Natural killer cell treated with Interleukin-12 subunit alpha and Interleukin-12 subunit beta and Interleukin-15 and Interleukin-18, amount 100 ng/mL, for 72 hours (primary cell): ENCODE measurements around the gene ITGAX. TPM values are rescaled to one million over a fixed set of nuclear protein-coding genes. Genes with fewer than 3 reads are reported as not detected.

Experiments used
- ATAC-seq, 2 donors: fragments of 150-1000 bp; cut with Tn5 transposase in 1 of 2; sonication (Bioruptor Pico), chemical (Tn5 transposase) in 1 of 2; 2 replicates each; pipeline ENCODE4 v1.10.0; 2021
- DNase-seq: peaks from one replicate; pipeline ENCODE4 v3.0.0; 2022; ENCODE audit warnings: low spot score
- H3K27ac Mint-ChIP-seq, 2 donors: 1 replicate in 1 of 2; 2 replicates in 1 of 2; pipeline ENCODE4 v1.8.0; 2022; ENCODE audit warnings: mixed read lengths in 2 of 2, mild to moderate bottlenecking in 1 of 2, moderate library complexity in 1 of 2
- H3K27me3 Mint-ChIP-seq, 2 donors: 1 replicate in 1 of 2; 2 replicates in 1 of 2; pipeline ENCODE4 v1.8.0; 2022; ENCODE audit warnings: mixed read lengths in 2 of 2
- H3K36me3 Mint-ChIP-seq: one replicate; pipeline ENCODE4 v1.8.0; 2022; ENCODE audit warnings: mixed read lengths
- H3K4me1 Mint-ChIP-seq, 2 donors: 1 replicate in 1 of 2; 2 replicates in 1 of 2; pipeline ENCODE4 v1.8.0; 2022; ENCODE audit warnings: low read depth in 2 of 2, mixed read lengths in 2 of 2, mild to moderate bottlenecking in 1 of 2
- H3K4me3 Mint-ChIP-seq: one replicate; pipeline ENCODE4 v1.8.0; 2022; ENCODE audit warnings: mixed read lengths
- H3K9me3 Mint-ChIP-seq: 2 replicates; pipeline ENCODE4 v1.8.0; 2022; ENCODE audit warnings: mixed read lengths
- total RNA-seq, 2 donors: library from RNA; stranded (reverse); gene quantifications; one replicate each; pipeline ENCODE4 v1.2.3, GENCODE V29; 2022

Gene ITGAX
- total RNA-seq, 2 donors from 2014 or later = 62.1 to 124 TPM

DNA sequence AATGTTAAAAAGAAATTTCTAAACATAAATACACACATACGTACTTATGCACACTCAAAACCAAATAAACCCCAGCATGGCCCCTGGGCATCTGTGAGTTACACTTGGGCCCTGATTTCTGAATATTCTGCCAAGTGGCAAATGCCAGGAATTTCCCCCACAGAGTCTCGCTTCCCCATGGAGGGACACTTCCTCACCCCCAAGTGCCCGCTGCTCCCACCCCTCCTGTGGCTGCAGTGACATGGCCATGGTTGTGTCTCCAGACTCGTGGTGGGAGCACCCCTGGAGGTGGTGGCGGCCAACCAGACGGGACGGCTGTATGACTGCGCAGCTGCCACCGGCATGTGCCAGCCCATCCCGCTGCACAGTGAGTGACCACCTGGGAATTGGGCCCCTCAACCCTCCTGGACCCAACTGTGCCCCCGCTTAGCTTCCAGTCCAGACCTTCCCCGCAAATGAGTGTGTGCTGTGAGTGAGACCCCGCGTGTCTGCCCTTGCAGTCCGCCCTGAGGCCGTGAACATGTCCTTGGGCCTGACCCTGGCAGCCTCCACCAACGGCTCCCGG, 42.2 kb downstream of the ITGAX start:
- Mint-ChIP-seq H3K36me3 (peaks cover 6% of the 10 kb centered on the region), H3K27ac (no peak overlapping the region), H3K4me3 (no peak overlapping the region), H3K27me3 (no peaks in the 10 kb centered on the region), H3K9me3 (peaks cover 4% of the 10 kb centered on the region), H3K4me1 (peaks cover 20 to 25% of the 10 kb centered on the region in 2 donors)
- no peak for DNase-seq
- no peak for ATAC-seq

DNA sequence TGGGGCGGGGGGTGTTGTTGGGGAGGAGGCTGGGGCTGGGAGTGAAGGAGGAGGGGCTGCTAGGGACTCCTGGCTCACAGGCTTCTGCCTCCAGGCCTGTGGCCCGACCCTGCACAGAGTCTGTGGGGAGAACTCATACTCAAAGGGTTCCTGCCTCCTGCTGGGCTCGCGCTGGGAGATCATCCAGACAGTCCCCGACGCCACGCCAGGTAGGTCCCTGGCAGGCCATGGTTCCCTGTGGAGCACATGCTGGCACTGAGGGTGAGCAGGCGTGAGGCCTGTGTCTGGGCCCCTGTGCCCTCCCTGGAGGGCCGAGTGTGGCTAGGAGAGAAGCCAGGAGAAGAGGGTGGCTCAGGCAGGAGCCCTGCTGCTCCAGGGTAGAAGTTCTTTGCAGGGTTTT, 42.7 kb downstream of the ITGAX start:
- Mint-ChIP-seq H3K27ac (no peak overlapping the region), H3K4me3 (peak overlapping the region; percentile 36), H3K27me3 (no peaks in the 10 kb centered on the region), H3K36me3 (peaks cover 6% of the 10 kb centered on the region), H3K9me3 (peaks cover 4% of the 10 kb centered on the region), H3K4me1 (peaks cover 22 to 26% of the 10 kb centered on the region in 2 donors)
- ATAC-seq (no peak), DNase-seq (no peak)

DNA sequence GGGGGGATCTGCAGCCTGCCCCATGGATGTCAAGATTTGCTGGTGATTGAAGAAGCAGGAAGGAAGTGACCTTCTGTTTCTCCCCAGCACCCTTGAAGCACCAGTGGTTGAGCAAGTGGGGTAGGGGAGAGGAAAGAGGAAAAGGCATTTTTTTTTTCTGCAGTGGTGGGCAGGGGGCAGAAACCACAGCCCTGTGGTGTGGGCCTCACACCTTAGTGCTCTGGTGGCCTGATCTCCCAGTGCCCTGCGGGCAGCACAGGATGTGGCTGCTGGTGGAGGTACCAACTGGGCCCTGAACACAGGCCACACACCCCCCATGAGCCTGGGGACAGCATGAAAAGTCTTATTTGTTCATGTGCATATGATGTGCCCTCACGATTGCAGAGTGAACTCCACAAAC, 45.2 kb downstream of the ITGAX start:
- peaks cover 4% of the 10 kb centered on the region for H3K9me3 Mint-ChIP-seq
- DNase-seq (peak; percentile 74), ATAC-seq (peak; percentile 90 to 91)
- H3K27me3 Mint-ChIP-seq = no peaks in the 10 kb centered on the region
- H3K27ac Mint-ChIP-seq = peak overlapping the region; percentile 53 to 77
- H3K4me1 Mint-ChIP-seq = peaks cover 25 to 27% of the 10 kb centered on the region in 2 donors
- peaks cover 6% of the 10 kb centered on the region for H3K36me3 Mint-ChIP-seq
- H3K4me3 Mint-ChIP-seq = peak overlapping the region; percentile 70

DNA sequence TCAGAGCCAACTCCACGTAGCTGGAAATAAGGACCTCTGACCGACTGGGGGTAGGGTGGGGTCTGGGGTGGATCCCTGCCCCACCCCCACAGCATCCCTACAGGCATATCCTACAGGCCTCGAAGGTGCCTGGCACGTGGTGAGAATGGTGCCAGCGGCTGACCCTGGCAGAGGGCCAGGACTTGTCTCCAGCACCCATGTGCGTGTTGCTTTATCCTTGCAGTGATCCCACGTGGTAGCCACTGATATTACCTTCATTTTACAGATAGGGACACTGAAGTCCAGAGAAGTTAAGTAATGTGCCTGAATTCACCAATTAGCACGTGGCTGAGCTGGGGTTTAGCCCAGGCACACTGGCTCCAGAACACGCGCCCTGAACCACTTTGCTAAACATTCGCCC, 46.5 kb downstream of the ITGAX start:
- Mint-ChIP-seq H3K4me1 (peaks cover 25 to 27% of the 10 kb centered on the region in 2 donors), H3K27me3 (no peaks in the 10 kb centered on the region), H3K36me3 (peaks cover 6% of the 10 kb centered on the region), H3K4me3 (no peak overlapping the region), H3K9me3 (peaks cover 4% of the 10 kb centered on the region), H3K27ac (no peak overlapping the region)
- no peak for ATAC-seq
- no peak for DNase-seq

DNA sequence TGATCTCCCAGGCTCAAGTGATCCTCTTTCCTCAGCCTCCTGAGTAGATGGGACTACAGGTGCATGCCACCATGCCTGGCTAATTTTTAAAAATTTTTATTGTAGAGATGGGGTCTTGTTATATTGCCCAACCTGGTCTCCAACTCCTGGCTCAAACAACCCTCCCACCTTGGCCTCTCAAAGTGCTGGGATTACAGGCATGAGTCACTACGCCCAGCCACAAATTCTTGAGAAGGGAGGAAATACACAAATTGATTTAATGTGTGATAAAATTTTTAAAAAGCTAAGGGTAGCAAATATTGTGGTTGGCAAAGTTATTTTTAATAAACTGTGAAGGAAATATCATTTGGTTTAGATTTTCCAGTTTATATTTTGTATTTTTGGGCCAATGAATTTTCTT, 47.7 kb downstream of the ITGAX start:
- Mint-ChIP-seq H3K4me3 (no peak overlapping the region), H3K4me1 (peaks cover 25 to 27% of the 10 kb centered on the region in 2 donors), H3K27ac (no peak overlapping the region), H3K9me3 (peaks cover 4% of the 10 kb centered on the region), H3K27me3 (no peaks in the 10 kb centered on the region), H3K36me3 (peaks cover 6% of the 10 kb centered on the region)
- no peak for DNase-seq
- ATAC-seq = no peak

DNA sequence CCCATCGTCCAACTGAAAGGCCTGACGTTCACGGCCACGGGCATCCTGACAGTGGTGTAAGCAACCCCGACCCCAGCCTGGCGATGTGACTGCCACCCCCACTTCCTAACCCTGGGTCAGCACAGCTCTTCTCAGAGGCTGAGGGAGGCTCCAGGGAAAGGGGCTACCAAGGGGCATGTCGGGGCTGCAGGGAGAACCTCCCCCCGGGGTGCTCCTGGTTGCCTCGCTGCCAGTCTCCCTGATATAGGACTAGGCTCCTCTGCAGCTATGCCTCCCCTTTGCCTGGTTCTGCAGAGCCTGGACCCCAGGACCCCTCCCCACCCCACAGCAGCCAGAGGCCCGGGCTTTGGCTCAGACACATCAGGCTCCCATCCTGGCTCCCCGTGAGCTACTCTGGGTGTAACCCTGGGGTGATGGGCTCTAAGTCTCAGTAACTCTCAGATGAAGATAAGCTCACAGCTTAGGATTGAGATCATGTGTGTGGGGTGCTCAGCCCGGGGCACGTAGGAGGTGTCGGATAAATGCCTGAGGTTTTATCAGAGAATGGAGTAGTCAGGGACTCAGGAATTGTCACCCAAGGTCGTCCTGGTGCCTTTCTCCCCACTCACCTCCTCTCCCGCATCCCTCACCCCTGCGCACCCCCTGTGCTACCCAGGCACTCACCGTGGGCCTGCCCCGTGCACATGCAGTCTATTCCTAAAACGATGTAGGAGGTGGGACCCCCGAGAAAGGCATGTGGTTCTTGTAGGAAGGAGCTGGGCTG, 48.8 kb downstream of the ITGAX start:
- ATAC-seq (no peak), DNase-seq (no peak)
- Mint-ChIP-seq H3K36me3 (peaks cover 6% of the 10 kb centered on the region), H3K4me3 (no peak overlapping the region), H3K27me3 (no peaks in the 10 kb centered on the region), H3K4me1 (peaks cover 24 to 25% of the 10 kb centered on the region in 2 donors), H3K9me3 (peaks cover 4% of the 10 kb centered on the region), H3K27ac (no peak overlapping the region)

DNA sequence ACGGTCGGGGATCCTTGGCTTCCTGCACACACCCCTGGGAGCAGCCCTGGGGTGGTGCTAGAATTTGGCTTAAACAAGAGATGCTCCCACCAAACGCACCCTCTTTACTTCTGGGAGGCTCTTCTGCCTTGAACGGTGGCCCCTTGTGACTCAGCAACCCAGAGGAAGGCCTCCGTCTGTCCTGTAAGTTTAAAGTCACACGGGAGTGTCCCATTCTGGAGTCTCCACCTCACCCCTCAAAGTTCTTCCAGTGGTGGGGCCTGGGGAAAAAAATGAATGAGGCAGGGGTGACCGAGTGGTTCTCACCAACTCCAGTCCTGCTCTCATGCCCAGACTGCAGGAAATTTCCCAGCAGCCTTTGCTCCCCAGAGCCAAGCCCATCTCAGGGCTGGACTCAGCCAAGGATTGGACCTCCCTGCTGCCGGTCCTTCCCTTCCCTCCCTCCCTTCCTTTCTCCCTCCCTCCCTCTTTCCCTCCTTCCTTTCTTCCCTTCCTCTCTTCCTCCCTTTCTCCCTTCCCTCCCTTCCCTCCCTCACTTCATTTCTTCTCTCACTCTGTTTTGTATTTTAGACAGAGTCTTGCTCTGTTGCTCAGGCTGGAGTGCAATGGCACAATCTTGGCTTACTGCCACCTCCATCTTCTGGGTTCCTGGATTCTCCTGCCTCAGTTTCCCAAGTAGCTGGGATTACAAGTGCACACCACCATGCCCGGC, 49.5 kb downstream of the ITGAX start:
- H3K4me3 Mint-ChIP-seq = no peak overlapping the region
- no peaks in the 10 kb centered on the region for H3K27me3 Mint-ChIP-seq
- peak overlapping the region in 1 of 2 donors; percentile 77 for H3K27ac Mint-ChIP-seq
- H3K9me3 Mint-ChIP-seq = peaks cover 4% of the 10 kb centered on the region
- no peak for ATAC-seq
- peaks cover 17 to 18% of the 10 kb centered on the region in 2 donors for H3K4me1 Mint-ChIP-seq
- peaks cover 6% of the 10 kb centered on the region for H3K36me3 Mint-ChIP-seq
- DNase-seq = no peak

DNA sequence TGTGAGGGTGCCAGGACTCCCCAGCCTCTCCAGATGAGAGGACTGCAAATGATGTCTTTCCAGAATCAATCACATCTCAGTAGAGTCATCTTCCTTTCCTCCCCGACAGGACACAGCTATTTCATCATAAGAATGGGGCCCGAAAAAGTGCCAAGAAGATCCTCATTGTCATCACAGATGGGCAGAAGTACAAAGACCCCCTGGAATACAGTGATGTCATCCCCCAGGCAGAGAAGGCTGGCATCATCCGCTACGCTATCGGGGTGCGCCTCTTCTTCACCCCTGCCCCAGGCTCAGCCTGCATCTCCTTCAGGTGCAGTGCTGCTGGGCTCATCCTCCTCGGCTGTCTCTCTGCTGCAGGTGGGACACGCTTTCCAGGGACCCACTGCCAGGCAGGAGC, 52.4 kb downstream of the ITGAX start:
- ATAC-seq (no peak), DNase-seq (no peak)
- no peak overlapping the region for H3K4me3 Mint-ChIP-seq
- no peaks in the 10 kb centered on the region for H3K27me3 Mint-ChIP-seq
- H3K9me3 Mint-ChIP-seq = no peaks in the 10 kb centered on the region
- no peaks in the 10 kb centered on the region for H3K36me3 Mint-ChIP-seq
- H3K27ac Mint-ChIP-seq = no peak overlapping the region
- H3K4me1 Mint-ChIP-seq = peaks cover 9 to 13% of the 10 kb centered on the region in 2 donors

DNA sequence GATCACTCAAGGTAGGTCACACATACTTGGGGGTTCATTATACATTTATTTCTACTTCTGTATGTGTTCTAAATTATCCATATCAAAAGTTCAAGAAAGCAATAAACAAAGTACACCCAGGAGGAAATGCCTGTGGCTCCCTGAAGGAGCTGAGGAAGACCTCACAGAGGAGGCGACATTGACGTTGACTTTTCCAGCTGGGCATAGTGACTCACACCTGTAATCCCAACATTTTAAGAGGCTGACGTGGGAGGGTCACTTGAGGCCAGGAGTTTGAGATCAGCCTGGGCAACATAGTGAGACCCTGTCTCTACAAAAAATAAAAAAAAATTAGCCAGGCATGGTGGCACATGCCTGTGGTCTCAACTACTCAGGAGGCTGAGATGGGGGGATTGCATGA, 54.5 kb downstream of the ITGAX start:
- H3K36me3 Mint-ChIP-seq = no peaks in the 10 kb centered on the region
- H3K4me1 Mint-ChIP-seq = peaks cover 22 to 25% of the 10 kb centered on the region in 2 donors
- ATAC-seq = no peak
- DNase-seq = no peak
- H3K4me3 Mint-ChIP-seq = no peak overlapping the region
- H3K9me3 Mint-ChIP-seq = no peaks in the 10 kb centered on the region
- no peaks in the 10 kb centered on the region for H3K27me3 Mint-ChIP-seq
- peak overlapping the region; percentile 14 to 20 for H3K27ac Mint-ChIP-seq

DNA sequence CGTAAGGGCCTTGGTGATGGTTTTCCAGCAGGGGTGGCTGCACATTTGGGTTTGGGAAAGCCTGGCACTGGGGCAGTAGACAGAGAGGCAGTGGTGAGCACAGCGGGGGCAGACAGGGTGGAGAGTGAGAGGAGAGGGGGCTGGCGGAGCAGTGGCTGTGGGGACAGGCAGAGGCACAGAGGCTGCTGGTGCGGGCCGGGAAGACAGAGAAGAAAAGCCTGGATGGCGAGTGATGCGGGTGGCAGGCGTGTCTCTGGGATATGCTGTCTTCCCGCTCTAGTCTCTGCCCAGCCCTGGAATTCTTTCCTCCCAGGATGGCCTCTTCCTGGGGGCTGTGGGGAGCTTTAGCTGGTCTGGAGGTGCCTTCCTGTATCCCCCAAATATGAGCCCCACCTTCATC, 55.1 kb downstream of the ITGAX start:
- Mint-ChIP-seq H3K27me3 (no peaks in the 10 kb centered on the region), H3K9me3 (no peaks in the 10 kb centered on the region), H3K4me3 (no peak overlapping the region), H3K36me3 (no peaks in the 10 kb centered on the region), H3K4me1 (peaks cover 28 to 32% of the 10 kb centered on the region in 2 donors), H3K27ac (peak overlapping the region in 1 of 2 donors; percentile 14)
- peak; percentile 54 for DNase-seq
- no peak for ATAC-seq

DNA sequence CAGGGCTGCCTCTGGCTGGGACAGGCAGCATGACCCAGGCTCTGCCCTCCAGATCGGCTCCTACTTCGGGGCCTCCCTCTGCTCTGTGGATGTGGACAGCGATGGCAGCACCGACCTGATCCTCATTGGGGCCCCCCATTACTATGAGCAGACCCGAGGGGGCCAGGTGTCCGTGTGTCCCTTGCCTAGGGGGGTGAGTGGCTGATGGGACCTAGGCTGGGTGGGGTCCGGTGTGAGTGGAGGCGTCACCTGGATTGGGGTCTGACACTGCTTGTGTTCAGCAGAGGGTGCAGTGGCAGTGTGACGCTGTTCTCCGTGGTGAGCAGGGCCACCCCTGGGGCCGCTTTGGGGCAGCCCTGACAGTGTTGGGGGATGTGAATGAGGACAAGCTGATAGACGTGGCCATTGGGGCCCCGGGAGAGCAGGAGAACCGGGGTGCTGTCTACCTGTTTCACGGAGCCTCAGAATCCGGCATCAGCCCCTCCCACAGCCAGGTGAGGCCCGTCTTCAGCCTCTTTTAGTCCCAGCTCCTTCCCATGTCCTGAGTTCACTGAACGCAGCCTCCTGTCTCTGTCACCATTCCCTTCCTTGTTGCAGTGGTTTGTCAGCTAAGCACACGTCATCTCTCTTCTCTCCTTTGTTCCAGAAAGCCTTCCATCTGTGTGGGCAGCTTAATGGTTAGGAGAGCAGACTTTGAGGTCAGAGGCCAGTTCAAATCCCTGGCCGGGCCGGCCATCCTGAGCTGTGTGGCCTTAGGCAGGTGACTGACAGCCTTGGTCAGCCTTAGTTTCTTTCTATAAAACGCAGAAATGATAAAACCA, 56.3 kb downstream of the ITGAX start:
- DNase-seq (peak; percentile 51), ATAC-seq (no peak)
- H3K4me3 Mint-ChIP-seq = no peak overlapping the region
- H3K9me3 Mint-ChIP-seq = no peaks in the 10 kb centered on the region
- H3K27me3 Mint-ChIP-seq = no peaks in the 10 kb centered on the region
- no peaks in the 10 kb centered on the region for H3K36me3 Mint-ChIP-seq
- peaks cover 38 to 43% of the 10 kb centered on the region in 2 donors for H3K4me1 Mint-ChIP-seq
- peak overlapping the region in 1 of 2 donors; percentile 1 for H3K27ac Mint-ChIP-seq

DNA sequence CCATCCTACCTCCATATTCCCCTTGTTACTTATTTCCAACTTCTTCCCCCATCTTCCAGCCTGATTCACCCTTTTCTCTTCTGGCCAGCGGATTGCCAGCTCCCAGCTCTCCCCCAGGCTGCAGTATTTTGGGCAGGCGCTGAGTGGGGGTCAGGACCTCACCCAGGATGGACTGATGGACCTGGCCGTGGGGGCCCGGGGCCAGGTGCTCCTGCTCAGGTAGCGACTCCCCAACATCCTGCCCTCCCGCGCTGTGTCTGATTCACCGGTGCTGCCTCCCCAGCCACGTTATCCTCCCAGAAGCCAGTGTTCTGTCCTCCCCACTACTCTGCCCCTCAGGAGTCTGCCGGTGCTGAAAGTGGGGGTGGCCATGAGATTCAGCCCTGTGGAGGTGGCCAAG, 57.8 kb downstream of the ITGAX start:
- Mint-ChIP-seq H3K4me1 (peaks cover 43 to 49% of the 10 kb centered on the region in 2 donors), H3K4me3 (no peak overlapping the region), H3K27me3 (no peaks in the 10 kb centered on the region), H3K27ac (peak overlapping the region in 1 of 2 donors; percentile 1), H3K36me3 (no peaks in the 10 kb centered on the region), H3K9me3 (no peaks in the 10 kb centered on the region)
- no peak for ATAC-seq
- peak; percentile 1 for DNase-seq

DNA sequence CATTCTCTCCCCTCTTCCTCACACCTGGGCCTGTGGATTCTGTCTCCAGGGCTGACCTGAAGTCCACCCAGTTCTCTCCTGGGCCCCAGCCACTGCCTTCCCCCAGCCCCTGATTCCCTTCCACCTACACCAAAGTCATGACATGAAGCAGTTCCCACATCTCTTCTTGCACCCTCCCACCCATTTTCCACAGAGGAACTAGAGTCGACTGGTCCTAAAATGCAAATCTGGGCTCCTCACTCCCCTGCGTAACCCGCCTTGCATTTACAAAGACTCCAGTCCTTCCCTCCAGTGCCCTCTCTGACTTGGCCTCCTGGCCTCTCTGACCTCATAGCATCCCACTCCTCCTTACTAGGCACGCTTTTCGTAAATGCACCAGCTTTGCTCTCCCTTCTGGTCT, 58.4 kb downstream of the ITGAX start:
- H3K4me1 Mint-ChIP-seq = peaks cover 48 to 54% of the 10 kb centered on the region in 2 donors
- H3K36me3 Mint-ChIP-seq = no peaks in the 10 kb centered on the region
- DNase-seq (peak; percentile 35), ATAC-seq (no peak)
- no peak overlapping the region for H3K4me3 Mint-ChIP-seq
- no peaks in the 10 kb centered on the region for H3K9me3 Mint-ChIP-seq
- peak overlapping the region in 1 of 2 donors; percentile 13 for H3K27ac Mint-ChIP-seq
- H3K27me3 Mint-ChIP-seq = no peaks in the 10 kb centered on the region
